ENCODE results near the gene RFX2.

GRCh38 chr19:5973376-5973775 is 136.9 kb downstream of the RFX2 start:
- TF ChIP-seq, protein P1, sequence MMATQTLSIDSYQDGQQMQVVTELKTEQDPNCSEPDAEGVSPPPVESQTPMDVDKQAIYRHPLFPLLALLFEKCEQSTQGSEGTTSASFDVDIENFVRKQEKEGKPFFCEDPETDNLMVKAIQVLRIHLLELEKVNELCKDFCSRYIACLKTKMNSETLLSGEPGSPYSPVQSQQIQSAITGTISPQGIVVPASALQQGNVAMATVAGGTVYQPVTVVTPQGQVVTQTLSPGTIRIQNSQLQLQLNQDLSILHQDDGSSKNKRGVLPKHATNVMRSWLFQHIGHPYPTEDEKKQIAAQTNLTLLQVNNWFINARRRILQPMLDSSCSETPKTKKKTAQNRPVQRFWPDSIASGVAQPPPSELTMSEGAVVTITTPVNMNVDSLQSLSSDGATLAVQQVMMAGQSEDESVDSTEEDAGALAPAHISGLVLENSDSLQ (IDR thresholded peaks at IDR 0.05), result no peak
- no peak for TF ChIP-seq BHLHE40 (IDR thresholded peaks at IDR 0.05; ENCODE audit: borderline replicate concordance)
- no peak for TF ChIP-seq ARNT (IDR thresholded peaks at IDR 0.05)
- no peak for TF ChIP-seq TARDBP (IDR thresholded peaks at IDR 0.05)
- TF ChIP-seq HDGF (IDR thresholded peaks at IDR 0.05; ENCODE audit: borderline replicate concordance), result no peak
